ENCODE data around the gene CREB5.

DNA sequence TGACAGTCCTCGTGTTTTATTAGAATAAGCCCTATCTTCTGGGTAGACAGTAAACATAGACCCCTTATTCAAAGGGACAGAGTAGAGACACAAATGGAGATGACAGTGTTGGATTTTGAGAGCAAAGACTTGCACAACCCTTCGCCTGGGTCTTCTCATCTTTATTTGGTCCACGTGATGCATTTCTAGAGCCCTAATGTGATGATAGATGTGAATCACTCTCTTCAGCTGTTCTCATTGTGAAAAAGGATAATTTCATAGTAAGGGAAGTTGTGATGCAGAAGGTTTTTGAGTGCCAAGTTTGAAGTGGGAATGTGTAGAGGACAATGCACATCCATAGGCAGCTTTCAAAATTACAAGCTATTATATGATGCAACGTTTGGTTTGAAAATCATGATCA lies 86.3 kb downstream of the CREB5 start:
- TF ChIP-seq, protein P1, sequence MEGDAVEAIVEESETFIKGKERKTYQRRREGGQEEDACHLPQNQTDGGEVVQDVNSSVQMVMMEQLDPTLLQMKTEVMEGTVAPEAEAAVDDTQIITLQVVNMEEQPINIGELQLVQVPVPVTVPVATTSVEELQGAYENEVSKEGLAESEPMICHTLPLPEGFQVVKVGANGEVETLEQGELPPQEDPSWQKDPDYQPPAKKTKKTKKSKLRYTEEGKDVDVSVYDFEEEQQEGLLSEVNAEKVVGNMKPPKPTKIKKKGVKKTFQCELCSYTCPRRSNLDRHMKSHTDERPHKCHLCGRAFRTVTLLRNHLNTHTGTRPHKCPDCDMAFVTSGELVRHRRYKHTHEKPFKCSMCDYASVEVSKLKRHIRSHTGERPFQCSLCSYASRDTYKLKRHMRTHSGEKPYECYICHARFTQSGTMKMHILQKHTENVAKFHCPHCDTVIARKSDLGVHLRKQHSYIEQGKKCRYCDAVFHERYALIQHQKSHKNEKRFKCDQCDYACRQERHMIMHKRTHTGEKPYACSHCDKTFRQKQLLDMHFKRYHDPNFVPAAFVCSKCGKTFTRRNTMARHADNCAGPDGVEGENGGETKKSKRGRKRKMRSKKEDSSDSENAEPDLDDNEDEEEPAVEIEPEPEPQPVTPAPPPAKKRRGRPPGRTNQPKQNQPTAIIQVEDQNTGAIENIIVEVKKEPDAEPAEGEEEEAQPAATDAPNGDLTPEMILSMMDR (conservative IDR thresholded peaks at IDR 0.05): no peak
- TF ChIP-seq EZH2 (IDR thresholded peaks at IDR 0.05; ENCODE audit: low read depth): no peak
